Kidney epithelial cell (primary cell): ENCODE measurements around the gene IL20RA. TPM values are rescaled to one million over a fixed set of nuclear protein-coding genes. Genes with fewer than 3 reads are reported as not detected.
A peak's percentile ranks its signal among the peaks of the same experiment; 100 is the strongest.

ENCODE experiments used
- DNase-seq: peaks from one replicate; pipeline ENCODE4 v3.0.0-alpha.2; 2010; ENCODE audit warnings: low read depth
- H3K27me3 ChIP-seq: 2 replicates; pipeline ENCODE4 v1.6.0; 2011; ENCODE audit warnings: low read length; ENCODE audit not compliant: control insufficient read depth, insufficient read depth
- H3K36me3 ChIP-seq: 2 replicates; pipeline ENCODE4 v1.5.1; 2011; ENCODE audit warnings: low read length; ENCODE audit not compliant: control insufficient read depth, insufficient read depth
- H3K4me3 ChIP-seq: 2 replicates; pipeline ENCODE4 v1.5.1; 2011; ENCODE audit warnings: low read depth, mild to moderate bottlenecking, control low read depth, low read length
- CTCF ChIP-seq: IDR thresholded peaks from 2 replicates; pipeline ENCODE4 v1.5.1; 2011; ENCODE audit warnings: mild to moderate bottlenecking, moderate library complexity, low read length, control low read depth, inconsistent platforms; ENCODE audit not compliant: insufficient read depth, poor library complexity, severe bottlenecking
- total RNA-seq: library from RNA; depleted of rRNA; stranded (reverse); fragments of >200 nt; gene quantifications from 2 replicates; pipeline ENCODE4 v1.2.3, GENCODE V29; 2015

Gene IL20RA
- total RNA-seq, 1 donor from 2014 or later: 0.46 TPM

GRCh38 chr6:136990754-136991153 lies 54.0 kb downstream of the IL20RA start:
- peaks cover 10% of the 10 kb centered on the region for H3K27me3 ChIP-seq
- TF ChIP-seq CTCF: no peak
- no peak overlapping the region for H3K4me3 ChIP-seq
- no peak for DNase-seq
- no peaks in the 10 kb centered on the region for H3K36me3 ChIP-seq

GRCh38 chr6:136990242-136990578 lies 54.6 kb downstream of the IL20RA start:
- peaks cover 10% of the 10 kb centered on the region for H3K27me3 ChIP-seq
- H3K36me3 ChIP-seq: no peaks in the 10 kb centered on the region
- no peak for TF ChIP-seq CTCF
- no peak for DNase-seq
- peak overlapping the region; percentile 43 for H3K4me3 ChIP-seq

GRCh38 chr6:136989571-136990241 lies 55.1 kb downstream of the IL20RA start:
- no peaks in the 10 kb centered on the region for H3K36me3 ChIP-seq
- H3K27me3 ChIP-seq: peaks cover 10% of the 10 kb centered on the region
- no peak for TF ChIP-seq CTCF
- peak overlapping the region; percentile 43 for H3K4me3 ChIP-seq
- no peak for DNase-seq

- no peak for DNase-seq
- Histone ChIP-seq H3K27me3 (peaks cover 10% of the 10 kb centered on the region), H3K4me3 (no peak overlapping the region), H3K36me3 (no peaks in the 10 kb centered on the region)
- no peak for TF ChIP-seq CTCF
These were observed 57.2 kb downstream of the IL20RA start for GRCh38 chr6:136987526-136987925.

- no peak for TF ChIP-seq CTCF
- Histone ChIP-seq H3K4me3 (no peak overlapping the region), H3K27me3 (peaks cover 10% of the 10 kb centered on the region), H3K36me3 (no peaks in the 10 kb centered on the region)
- no peak for DNase-seq
These were observed 59.3 kb downstream of the IL20RA start for GRCh38 chr6:136985502-136985901.

GRCh38 chr6:136984578-136984977 lies 60.2 kb downstream of the IL20RA start:
- Histone ChIP-seq H3K36me3 (no peaks in the 10 kb centered on the region), H3K27me3 (peaks cover 5% of the 10 kb centered on the region), H3K4me3 (no peak overlapping the region)
- no peak for DNase-seq
- no peak for TF ChIP-seq CTCF
